ENCODE results near the gene MYO3B. TPM values are rescaled to one million over a fixed set of nuclear protein-coding genes. Genes with fewer than 3 reads are reported as not detected.

Gene MYO3B
- total and polyA plus RNA-seq, 3 donors from 2014 or later, result 1.4 to 3.5 (median 2.5) TPM

DNA sequence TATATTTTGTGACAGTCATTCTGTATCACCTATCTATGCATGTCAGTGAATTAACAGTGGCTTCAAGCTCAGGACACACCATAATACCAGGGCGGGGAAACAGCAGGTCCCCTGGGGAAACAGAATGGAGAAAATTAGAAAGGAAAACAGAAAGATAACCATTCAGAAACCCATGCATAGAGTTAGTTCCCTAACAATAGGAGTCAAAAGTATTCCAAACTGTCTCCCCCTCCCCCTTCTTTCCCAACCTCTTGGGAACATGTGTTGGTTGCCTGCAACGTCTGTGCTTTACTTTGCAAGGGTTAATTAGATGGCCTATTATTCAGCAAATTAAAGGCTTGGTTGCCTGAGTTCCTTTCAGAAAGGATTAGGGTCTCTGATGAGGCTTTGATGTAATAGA, 176.4 kb downstream of the MYO3B start:
- H3K4me3 ChIP-seq, result no peak overlapping the region
- 56 to 61% methylated on average over 2 of the region's 2 CpGs for WGBS, 2 donors
- H3K27ac ChIP-seq, result no peak overlapping the region
- TF ChIP-seq, protein P1, sequence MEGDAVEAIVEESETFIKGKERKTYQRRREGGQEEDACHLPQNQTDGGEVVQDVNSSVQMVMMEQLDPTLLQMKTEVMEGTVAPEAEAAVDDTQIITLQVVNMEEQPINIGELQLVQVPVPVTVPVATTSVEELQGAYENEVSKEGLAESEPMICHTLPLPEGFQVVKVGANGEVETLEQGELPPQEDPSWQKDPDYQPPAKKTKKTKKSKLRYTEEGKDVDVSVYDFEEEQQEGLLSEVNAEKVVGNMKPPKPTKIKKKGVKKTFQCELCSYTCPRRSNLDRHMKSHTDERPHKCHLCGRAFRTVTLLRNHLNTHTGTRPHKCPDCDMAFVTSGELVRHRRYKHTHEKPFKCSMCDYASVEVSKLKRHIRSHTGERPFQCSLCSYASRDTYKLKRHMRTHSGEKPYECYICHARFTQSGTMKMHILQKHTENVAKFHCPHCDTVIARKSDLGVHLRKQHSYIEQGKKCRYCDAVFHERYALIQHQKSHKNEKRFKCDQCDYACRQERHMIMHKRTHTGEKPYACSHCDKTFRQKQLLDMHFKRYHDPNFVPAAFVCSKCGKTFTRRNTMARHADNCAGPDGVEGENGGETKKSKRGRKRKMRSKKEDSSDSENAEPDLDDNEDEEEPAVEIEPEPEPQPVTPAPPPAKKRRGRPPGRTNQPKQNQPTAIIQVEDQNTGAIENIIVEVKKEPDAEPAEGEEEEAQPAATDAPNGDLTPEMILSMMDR (IDR thresholded peaks at IDR 0.05), result no peak
- no peak for TF ChIP-seq POLR2A (IDR thresholded peaks at IDR 0.05)
- no peaks in the 10 kb centered on the region for H3K27me3 ChIP-seq
- no peaks in the 10 kb centered on the region for H3K9me3 ChIP-seq
- DNase-seq, result no peak
- H3K4me1 ChIP-seq, result no peaks in the 10 kb centered on the region
- intact Hi-C loops (cut with DNase I; ENCODE audit: low total_unique reads), result no loop called here
- no peaks in the 10 kb centered on the region for H3K36me3 ChIP-seq (ENCODE audit: low read depth, missing control alignments)

DNA sequence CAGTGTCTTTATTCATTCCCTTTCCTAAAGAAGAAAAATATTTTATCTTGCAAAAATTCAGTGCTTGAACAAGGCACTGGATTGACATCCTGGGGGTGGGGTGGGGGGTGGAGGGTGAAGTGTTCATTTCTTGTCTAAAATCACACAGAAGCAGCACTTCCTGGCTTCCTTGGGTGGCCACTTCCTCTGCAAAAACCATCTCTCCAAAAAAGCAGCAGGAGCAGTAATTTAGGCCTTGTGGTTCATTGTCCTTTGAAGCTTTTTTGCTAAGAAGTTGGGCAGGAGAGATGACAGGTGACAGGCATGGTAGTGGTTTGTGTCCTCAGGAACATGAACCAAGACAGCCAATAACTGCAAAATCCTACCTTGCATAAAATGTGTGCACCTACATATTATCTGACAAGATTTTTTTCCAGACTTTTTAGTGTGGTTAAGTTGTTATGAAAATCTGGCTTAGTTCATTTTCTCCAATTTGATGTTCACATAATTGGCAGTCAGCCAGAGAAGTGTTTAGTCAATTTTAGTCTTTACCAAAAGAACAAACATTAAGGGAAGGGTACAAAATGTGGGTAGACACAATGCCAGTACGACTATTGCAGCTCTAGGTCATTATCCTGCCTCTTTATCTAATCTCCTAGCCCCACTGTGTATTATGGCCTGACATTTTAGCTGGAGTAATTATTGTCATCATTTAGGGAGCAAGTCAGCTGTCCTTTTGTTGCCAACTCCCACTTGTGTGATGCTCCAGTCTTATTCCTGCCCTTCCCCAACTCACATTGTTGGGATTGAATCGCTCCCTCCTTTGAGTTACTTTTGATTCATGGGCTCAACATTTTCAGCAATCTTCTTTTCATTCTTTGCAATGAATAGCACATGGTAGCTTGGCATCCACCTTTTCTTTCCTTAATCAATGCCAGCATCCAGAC, 177.2 kb downstream of the MYO3B start:
- 67 to 74% methylated on average over 2 of the region's 2 CpGs for WGBS, 2 donors
- TF ChIP-seq POLR2A (IDR thresholded peaks at IDR 0.05), result no peak
- TF ChIP-seq, protein P1 (IDR thresholded peaks at IDR 0.05), result no peak

DNA sequence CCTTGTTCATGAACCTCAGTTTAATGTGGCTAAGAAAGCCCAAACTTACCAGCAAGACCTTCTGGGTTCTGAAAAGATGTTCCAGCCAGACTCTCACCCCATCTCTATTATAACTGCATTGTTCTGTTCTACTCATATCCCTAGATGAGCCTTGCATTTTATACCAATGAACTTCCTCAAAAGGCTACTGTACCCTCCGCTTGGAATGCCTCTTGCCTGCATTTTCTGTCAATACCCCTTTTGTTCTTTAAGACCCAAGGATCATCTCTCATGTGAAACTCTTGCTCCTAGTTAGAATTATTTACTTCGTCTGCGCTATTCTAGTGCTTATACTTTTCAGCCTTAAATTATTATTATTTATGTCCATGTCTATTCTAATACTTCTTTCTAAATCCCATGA, 181.5 kb downstream of the MYO3B start:
- Histone ChIP-seq H3K4me1 (no peaks in the 10 kb centered on the region), H3K27me3 (no peaks in the 10 kb centered on the region), H3K4me3 (no peak overlapping the region), H3K36me3 (ENCODE audit: low read depth, missing control alignments) (no peaks in the 10 kb centered on the region), H3K27ac (no peak overlapping the region), H3K9me3 (no peaks in the 10 kb centered on the region)
- intact Hi-C loops (cut with DNase I; ENCODE audit: low total_unique reads), result no loop called here
- WGBS, 2 donors, result 85 to 92% methylated on average over 3 of the region's 3 CpGs
- no peak for DNase-seq
- TF ChIP-seq POLR2A (IDR thresholded peaks at IDR 0.05), result no peak
- TF ChIP-seq, protein P1 (IDR thresholded peaks at IDR 0.05), result no peak

More for the DNA sequence above, 177.2 kb downstream of the MYO3B start:
- intact Hi-C loops (cut with DNase I; ENCODE audit: low total_unique reads), result no loop called here
- Histone ChIP-seq H3K36me3 (ENCODE audit: low read depth, missing control alignments) (no peaks in the 10 kb centered on the region), H3K4me3 (no peak overlapping the region), H3K27ac (no peak overlapping the region), H3K4me1 (no peaks in the 10 kb centered on the region), H3K9me3 (no peaks in the 10 kb centered on the region), H3K27me3 (no peaks in the 10 kb centered on the region)
- DNase-seq, result no peak

DNA sequence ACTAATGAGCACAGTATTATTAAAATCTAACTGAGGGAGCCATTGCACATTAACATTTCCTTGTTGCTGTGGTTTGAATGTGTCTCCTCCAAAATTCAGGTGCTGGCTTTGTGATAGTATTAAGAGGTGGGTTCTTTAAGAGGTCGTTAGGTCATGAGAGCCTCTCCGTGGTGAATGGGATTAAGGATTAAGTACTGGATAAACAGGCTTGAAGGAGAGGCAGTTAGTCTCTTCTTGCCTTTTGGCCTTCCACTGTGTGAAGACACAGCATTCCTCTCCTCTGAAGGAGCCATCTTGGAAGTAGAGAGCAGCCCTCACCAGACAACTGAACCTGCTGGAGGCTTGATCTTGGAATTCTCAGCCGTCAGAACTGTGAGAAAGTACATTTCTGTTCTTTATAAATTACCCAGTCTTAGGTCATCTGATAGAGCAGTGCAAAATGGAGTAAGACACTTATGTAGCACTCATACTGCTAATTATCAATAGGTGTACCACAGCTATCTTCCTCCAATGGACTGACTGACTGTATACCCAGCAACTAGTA, 182.7 kb downstream of the MYO3B start:
- H3K9me3 ChIP-seq, result no peaks in the 10 kb centered on the region
- no peak for DNase-seq
- 67 to 71% methylated on average over 3 of the region's 3 CpGs for WGBS, 2 donors
- TF ChIP-seq POLR2A (IDR thresholded peaks at IDR 0.05), result no peak
- TF ChIP-seq, protein P1 (IDR thresholded peaks at IDR 0.05), result no peak
- H3K27ac ChIP-seq, result no peak overlapping the region
- intact Hi-C loops (cut with DNase I; ENCODE audit: low total_unique reads), result no loop called here
- no peaks in the 10 kb centered on the region for H3K27me3 ChIP-seq
- H3K4me3 ChIP-seq, result no peak overlapping the region
- no peaks in the 10 kb centered on the region for H3K4me1 ChIP-seq
- H3K36me3 ChIP-seq (ENCODE audit: low read depth, missing control alignments), result no peaks in the 10 kb centered on the region
